HG03097 (cell line): ENCODE results near the gene C12orf76.

ENCODE experiments used
- ATAC-seq: cut with Tn5 transposase; IDR thresholded peaks from one replicate; pipeline ENCODE4 v1.9.1; 2021; ENCODE audit not compliant: unreplicated experiment, low FRiP score

C12orf76 gene

GRCh38 chr12:109998241-109998903 is 50.0 kb downstream of the C12orf76 start:
- ATAC-seq: no peak

GRCh38 chr12:109997393-109997792 is 50.9 kb downstream of the C12orf76 start:
- no peak for ATAC-seq

GRCh38 chr12:109996483-109996853 is 51.9 kb downstream of the C12orf76 start:
- ATAC-seq: no peak

GRCh38 chr12:109995686-109996482 is 52.4 kb downstream of the C12orf76 start, which contains the start of gene GIT2:
Gene GIT2, minus strand, starts transcription at chr12:109996368. Its CDS starts 144 bp downstream, at chr12:109996224.
- ATAC-seq: peak; percentile 44

- ATAC-seq: no peak
These were observed 53.0 kb downstream of the C12orf76 start for GRCh38 chr12:109995361-109995685.

- no peak for ATAC-seq
These were observed 53.7 kb downstream of the C12orf76 start for GRCh38 chr12:109994401-109995175.

GRCh38 chr12:109993091-109993490 is 55.2 kb downstream of the C12orf76 start:
- ATAC-seq: no peak

GRCh38 chr12:109991586-109991985 is 56.7 kb downstream of the C12orf76 start:
- no peak for ATAC-seq
